GM12891 (cell line): Measurements from ENCODE around the gene TMEM190.

ENCODE experiments used
- DNase-seq: peaks from one replicate; pipeline ENCODE4 v3.0.0; 2011; ENCODE audit warnings: low spot score; ENCODE audit not compliant: insufficient read length
- FAIRE-seq: peaks from 2 replicates; lab custom pipeline; 2011; peaks lifted over from hg19 to GRCh38; lab: Jason Lieb, UNC
- PAX5 ChIP-seq: IDR thresholded peaks from 2 replicates; pipeline ENCODE4 v1.6.1; 2011; ENCODE audit warnings: low read length, moderate library complexity, mild to moderate bottlenecking; ENCODE audit not compliant: insufficient read depth, severe bottlenecking
- POLR2A ChIP-seq: IDR thresholded peaks from 2 replicates; pipeline ENCODE4 v1.6.1; 2011; ENCODE audit warnings: low read depth, low read length, control low read depth
- POLR2AphosphoS5 ChIP-seq: IDR thresholded peaks from 2 replicates; pipeline ENCODE4 v1.6.1; 2011; ENCODE audit warnings: low read depth, low read length, control low read depth
- POU2F2 ChIP-seq: IDR thresholded peaks from 2 replicates; pipeline ENCODE4 v1.6.1; 2011; ENCODE audit warnings: low read depth, mild to moderate bottlenecking, control low read depth, low read length, moderate library complexity
- SPI1 ChIP-seq: IDR thresholded peaks from 2 replicates; pipeline ENCODE4 v1.6.1; 2011; ENCODE audit warnings: low read depth, low read length, control low read depth
- TAF1 ChIP-seq: IDR thresholded peaks from 2 replicates; pipeline ENCODE4 v1.6.1; 2011; ENCODE audit warnings: low read depth, low read length, control low read depth

TMEM190 gene

GRCh38 chr19:55358943-55359908 lies 17.4 kb upstream of the TMEM190 start:
- DNase-seq (no peak), FAIRE-seq (no peak)
- TF ChIP-seq POLR2A, result no peak
- TF ChIP-seq PAX5, result no peak
- no peak for TF ChIP-seq TAF1
- no peak for TF ChIP-seq POU2F2
- TF ChIP-seq POLR2AphosphoS5, result no peak
- no peak for TF ChIP-seq SPI1

- TF ChIP-seq POLR2AphosphoS5 (no peak), POU2F2 (no peak), SPI1 (no peak), PAX5 (no peak), POLR2A (no peak), TAF1 (no peak)
- no peak for DNase-seq
- FAIRE-seq, result no peak
Observed at GRCh38 chr19:55360902-55361301, 15.7 kb upstream of the TMEM190 start.

GRCh38 chr19:55362174-55362989 lies 14.2 kb upstream of the TMEM190 start:
- FAIRE-seq, result no peak
- no peak for TF ChIP-seq SPI1
- no peak for TF ChIP-seq POLR2AphosphoS5
- no peak for TF ChIP-seq PAX5
- no peak for TF ChIP-seq TAF1
- no peak for TF ChIP-seq POU2F2
- TF ChIP-seq POLR2A, result no peak
- no peak for DNase-seq

- no peak for TF ChIP-seq POLR2AphosphoS5
- TF ChIP-seq PAX5, result no peak
- no peak for TF ChIP-seq POLR2A
- TF ChIP-seq POU2F2, result no peak
- TF ChIP-seq TAF1, result no peak
- no peak for TF ChIP-seq SPI1
- DNase-seq, result no peak
- no peak for FAIRE-seq
Observed at GRCh38 chr19:55362990-55363716, 13.5 kb upstream of the TMEM190 start, which contains the start of gene GARIN5B. Gene GARIN5B, minus strand, starts transcription at chr19:55363260. Its CDS starts 194 bp downstream, at chr19:55363066.

GRCh38 chr19:55365245-55365644 lies 11.4 kb upstream of the TMEM190 start:
- FAIRE-seq (no peak), DNase-seq (no peak)
- TF ChIP-seq SPI1 (no peak), TAF1 (no peak), POU2F2 (no peak)

- DNase-seq (no peak), FAIRE-seq (no peak)
- TF ChIP-seq SPI1 (no peak), POLR2AphosphoS5 (no peak), POU2F2 (no peak), TAF1 (no peak), POLR2A (no peak), PAX5 (no peak)
Observed at GRCh38 chr19:55365964-55366363, 10.7 kb upstream of the TMEM190 start.

- FAIRE-seq, result no peak
- no peak for TF ChIP-seq TAF1
- no peak for TF ChIP-seq PAX5
- no peak for TF ChIP-seq POU2F2
- no peak for TF ChIP-seq POLR2AphosphoS5
- TF ChIP-seq POLR2A, result no peak
- no peak for TF ChIP-seq SPI1
Observed at GRCh38 chr19:55366790-55367189, 9.8 kb upstream of the TMEM190 start.

GRCh38 chr19:55368106-55368505 lies 8.5 kb upstream of the TMEM190 start:
- DNase-seq (no peak), FAIRE-seq (no peak)
- TF ChIP-seq SPI1 (no peak), PAX5 (no peak)

More at GRCh38 chr19:55366790-55367189, 9.8 kb upstream of the TMEM190 start:
- DNase-seq, result no peak

- DNase-seq (no peak), FAIRE-seq (no peak)
- TF ChIP-seq POU2F2 (no peak), TAF1 (no peak), POLR2AphosphoS5 (no peak), SPI1 (no peak), PAX5 (no peak), POLR2A (no peak)
Observed at GRCh38 chr19:55368701-55369563, 7.7 kb upstream of the TMEM190 start.
